ENCODE measurements around the gene KRT77. TPM values are rescaled to one million over a fixed set of nuclear protein-coding genes. Genes with fewer than 3 reads are reported as not detected.

KRT77 gene
- total and polyA plus RNA-seq, 7 donors, result 0.01 TPM; not detected in 6

DNA sequence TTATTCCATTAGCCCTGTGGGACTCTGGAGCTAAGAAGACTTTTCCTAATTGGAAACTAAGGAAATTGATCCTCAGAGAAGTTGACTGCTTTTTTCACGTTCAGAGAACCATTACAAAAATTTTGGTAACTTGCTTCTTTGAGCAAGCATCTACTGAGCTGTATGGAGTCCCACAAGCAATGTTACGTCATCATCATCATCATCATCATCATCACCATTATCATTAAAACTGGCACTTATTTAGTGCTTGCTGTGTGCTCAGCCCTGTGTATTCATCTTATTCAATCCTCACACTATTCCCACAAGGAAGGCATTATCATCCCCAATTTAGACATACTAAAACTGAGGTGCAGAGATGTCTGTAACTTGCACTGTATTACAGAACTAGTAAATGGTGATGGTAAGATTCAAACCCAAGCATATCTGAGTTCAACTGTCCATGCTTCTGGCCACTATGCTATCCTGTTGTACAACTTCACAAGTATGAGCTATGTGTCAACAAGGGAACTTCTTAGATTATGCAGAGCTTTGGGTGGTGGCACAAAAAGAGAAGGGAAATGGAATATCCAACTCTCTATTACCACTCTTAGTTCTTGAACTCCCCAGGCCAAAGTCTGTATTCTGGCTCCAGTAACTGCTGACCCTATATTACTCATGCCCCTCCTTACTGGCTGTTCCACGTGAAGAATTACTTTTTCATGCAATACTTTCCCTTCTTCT lies 29.5 kb downstream of the KRT77 start:
- Histone ChIP-seq H3K4me1 (peaks cover 0 to 9% (median 5%) of the 10 kb centered on the region in 4 donors), H3K36me3 (no peaks in the 10 kb centered on the region), H3K9me3 (no peaks in the 10 kb centered on the region), H3K27ac (no peak overlapping the region), H3K4me3 (no peak overlapping the region), H3K27me3 (no peaks in the 10 kb centered on the region)
- intact Hi-C loops (cut with DNase I), result no loop called here
- WGBS, 2 donors, result 62 to 70% methylated on average over 3 of the region's 3 CpGs
- DNase-seq, result no peak
- TF ChIP-seq POLR2AphosphoS5 (IDR thresholded peaks at IDR 0.05) (no peak), POLR2A (IDR thresholded peaks at IDR 0.05) (no peak), EP300 (IDR thresholded peaks at IDR 0.05) (no peak)
- TF ChIP-seq, protein P1, sequence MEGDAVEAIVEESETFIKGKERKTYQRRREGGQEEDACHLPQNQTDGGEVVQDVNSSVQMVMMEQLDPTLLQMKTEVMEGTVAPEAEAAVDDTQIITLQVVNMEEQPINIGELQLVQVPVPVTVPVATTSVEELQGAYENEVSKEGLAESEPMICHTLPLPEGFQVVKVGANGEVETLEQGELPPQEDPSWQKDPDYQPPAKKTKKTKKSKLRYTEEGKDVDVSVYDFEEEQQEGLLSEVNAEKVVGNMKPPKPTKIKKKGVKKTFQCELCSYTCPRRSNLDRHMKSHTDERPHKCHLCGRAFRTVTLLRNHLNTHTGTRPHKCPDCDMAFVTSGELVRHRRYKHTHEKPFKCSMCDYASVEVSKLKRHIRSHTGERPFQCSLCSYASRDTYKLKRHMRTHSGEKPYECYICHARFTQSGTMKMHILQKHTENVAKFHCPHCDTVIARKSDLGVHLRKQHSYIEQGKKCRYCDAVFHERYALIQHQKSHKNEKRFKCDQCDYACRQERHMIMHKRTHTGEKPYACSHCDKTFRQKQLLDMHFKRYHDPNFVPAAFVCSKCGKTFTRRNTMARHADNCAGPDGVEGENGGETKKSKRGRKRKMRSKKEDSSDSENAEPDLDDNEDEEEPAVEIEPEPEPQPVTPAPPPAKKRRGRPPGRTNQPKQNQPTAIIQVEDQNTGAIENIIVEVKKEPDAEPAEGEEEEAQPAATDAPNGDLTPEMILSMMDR (IDR thresholded peaks at IDR 0.05), result no peak

DNA sequence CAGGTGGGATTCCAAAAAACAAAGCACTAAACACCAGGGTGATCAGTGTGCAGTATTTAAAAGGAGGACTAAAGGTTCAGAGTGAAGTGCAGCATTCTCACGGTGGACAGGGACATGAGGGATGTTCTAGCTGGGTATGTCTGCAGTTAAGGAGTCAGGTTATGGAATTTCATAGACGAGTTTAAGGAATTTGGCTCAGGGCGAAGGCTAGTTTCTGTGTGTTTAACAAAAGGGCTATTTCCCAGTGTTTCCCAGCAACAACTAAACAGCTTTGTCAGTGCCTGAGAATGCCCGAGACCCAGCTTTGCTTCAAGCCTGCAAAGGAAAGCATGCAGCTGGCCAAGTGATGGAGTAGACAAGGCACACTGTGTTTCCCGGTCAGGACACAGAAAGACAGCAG lies 30.1 kb downstream of the KRT77 start:
- Histone ChIP-seq H3K4me3 (no peak overlapping the region), H3K9me3 (no peaks in the 10 kb centered on the region), H3K27ac (no peak overlapping the region), H3K27me3 (no peaks in the 10 kb centered on the region), H3K36me3 (no peaks in the 10 kb centered on the region), H3K4me1 (peaks cover 0 to 9% (median 5%) of the 10 kb centered on the region in 4 donors)
- TF ChIP-seq, protein P1 (IDR thresholded peaks at IDR 0.05), result no peak
- TF ChIP-seq POLR2A (IDR thresholded peaks at IDR 0.05) (no peak), POLR2AphosphoS5 (IDR thresholded peaks at IDR 0.05) (no peak)
- 65 to 69% methylated on average over 5 of the region's 5 CpGs for WGBS, 2 donors
- intact Hi-C loops (cut with DNase I), result no loop called here
- no peak for DNase-seq

DNA sequence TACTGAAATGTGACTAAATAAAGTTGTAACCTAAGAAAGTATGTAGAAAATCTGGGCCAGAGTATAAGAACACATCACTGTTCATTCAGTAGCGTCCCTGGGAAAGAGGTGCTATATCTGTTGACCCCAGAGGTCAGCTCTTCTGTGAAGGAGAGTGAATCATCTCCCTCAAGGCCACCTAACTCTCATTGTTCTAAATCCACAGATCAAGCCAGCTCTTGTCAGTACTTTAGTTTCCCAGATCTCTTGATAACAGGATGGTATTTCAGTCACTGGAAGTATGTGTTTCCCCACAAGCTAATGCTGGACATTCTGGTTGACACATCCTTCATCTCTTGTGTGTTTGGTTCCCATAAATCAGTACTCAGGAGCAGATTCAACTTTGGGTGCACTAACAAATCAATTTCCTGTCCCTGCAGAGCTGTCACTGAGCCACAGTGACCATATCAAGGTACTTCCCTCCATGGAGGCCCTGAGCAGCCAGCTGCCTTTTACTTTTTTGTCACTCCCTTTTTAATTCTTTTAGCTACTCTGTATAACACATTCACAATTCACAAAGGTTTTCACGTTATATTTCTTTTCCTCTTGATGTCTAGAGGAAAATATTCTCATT lies 30.9 kb downstream of the KRT77 start:
- no peak for TF ChIP-seq POLR2A (IDR thresholded peaks at IDR 0.05)
- no peak for TF ChIP-seq POLR2AphosphoS5 (IDR thresholded peaks at IDR 0.05)
- TF ChIP-seq, protein P1 (IDR thresholded peaks at IDR 0.05), result no peak
- no peak for TF ChIP-seq EP300 (IDR thresholded peaks at IDR 0.05)
- Histone ChIP-seq H3K4me1 (peaks cover 0 to 9% (median 5%) of the 10 kb centered on the region in 4 donors), H3K27ac (no peak overlapping the region), H3K36me3 (no peaks in the 10 kb centered on the region), H3K27me3 (no peaks in the 10 kb centered on the region), H3K9me3 (no peaks in the 10 kb centered on the region), H3K4me3 (no peak overlapping the region)
- intact Hi-C loops (cut with DNase I), result no loop called here
- DNase-seq, result no peak
- 61 to 72% methylated on average over 2 of the region's 2 CpGs for WGBS, 2 donors

DNA sequence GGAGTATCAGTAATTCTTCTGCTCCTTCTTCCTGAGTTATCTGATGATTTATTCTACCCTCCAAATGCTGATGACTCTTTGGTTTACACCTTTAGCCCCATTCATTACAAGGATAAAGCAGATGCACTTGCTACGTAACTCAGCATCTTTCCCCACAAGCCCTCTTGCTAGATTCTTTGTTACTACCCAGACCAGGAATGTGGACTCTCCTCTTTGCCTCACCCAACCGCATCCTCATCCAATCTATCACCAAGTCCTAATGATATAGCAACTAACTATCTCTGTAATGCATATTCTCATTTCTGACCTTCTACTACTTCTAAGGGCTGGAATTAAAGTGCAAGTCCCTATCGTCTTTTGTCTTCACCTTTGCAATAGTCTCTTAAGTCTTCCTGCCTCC lies 32.4 kb downstream of the KRT77 start:
- Histone ChIP-seq H3K4me1 (peaks cover 0 to 9% (median 5%) of the 10 kb centered on the region in 4 donors), H3K27me3 (peaks cover 0 to 5% (median 0%) of the 10 kb centered on the region in 3 donors), H3K27ac (no peak overlapping the region), H3K4me3 (no peak overlapping the region), H3K36me3 (no peaks in the 10 kb centered on the region), H3K9me3 (no peaks in the 10 kb centered on the region)
- WGBS, 2 donors, result 92 to 93% methylated on average over 3 of the region's 3 CpGs
- no peak for DNase-seq
- intact Hi-C loops (cut with DNase I), result no loop called here
- no peak for TF ChIP-seq POLR2A (IDR thresholded peaks at IDR 0.05)
- no peak for TF ChIP-seq POLR2AphosphoS5 (IDR thresholded peaks at IDR 0.05)
- TF ChIP-seq, protein P1 (IDR thresholded peaks at IDR 0.05), result no peak
- no peak for TF ChIP-seq EP300 (IDR thresholded peaks at IDR 0.05)

Data from sigmoid colon (tissue), 7 donors.